Astrocyte of the spinal cord (primary cell): Measurements from ENCODE around the gene AKAIN1.

Experiments used
- DNase-seq: peaks from one replicate; pipeline ENCODE4 v3.0.0; 2011; ENCODE audit warnings: low read depth, low spot score
- H3K4me3 ChIP-seq: 2 replicates; pipeline ENCODE4 v1.5.1; 2011; ENCODE audit warnings: low read depth, mild to moderate bottlenecking, low read length, moderate library complexity
- CTCF ChIP-seq: IDR thresholded peaks from 2 replicates; pipeline ENCODE4 v1.5.1; 2012; ENCODE audit warnings: low read depth, mild to moderate bottlenecking, low read length, inconsistent platforms
- in situ Hi-C: cut with HindIII; loops from 2 replicates; pipeline ENCODE4 v1.10.0; 2017; ENCODE audit warnings: low sequenced_read_pairs

The AKAIN1 gene

GRCh38 chr18:5166606-5167280 lies 30.3 kb downstream of the AKAIN1 start:
- in situ Hi-C loops, result no loop called here
- DNase-seq, result no peak
- no peak for TF ChIP-seq CTCF
- no peak overlapping the region for H3K4me3 ChIP-seq

- DNase-seq, result no peak
- no peak for TF ChIP-seq CTCF
- in situ Hi-C loops, result no loop called here
- no peak overlapping the region for H3K4me3 ChIP-seq
These were observed 32.2 kb downstream of the AKAIN1 start for GRCh38 chr18:5164903-5165302.

- no peak for TF ChIP-seq CTCF
- no peak for DNase-seq
- in situ Hi-C loops, result no loop called here
- H3K4me3 ChIP-seq, result no peak overlapping the region
These were observed 34.9 kb downstream of the AKAIN1 start for GRCh38 chr18:5162111-5162510.

- in situ Hi-C loops, result no loop called here
- TF ChIP-seq CTCF, result no peak
- no peak overlapping the region for H3K4me3 ChIP-seq
- no peak for DNase-seq
These were observed 38.0 kb downstream of the AKAIN1 start for GRCh38 chr18:5159080-5159479.

- no peak overlapping the region for H3K4me3 ChIP-seq
- DNase-seq, result no peak
- no peak for TF ChIP-seq CTCF
- in situ Hi-C loops, result no loop called here
These were observed 38.5 kb downstream of the AKAIN1 start for GRCh38 chr18:5158587-5158986.

- TF ChIP-seq CTCF, result no peak
- H3K4me3 ChIP-seq, result no peak overlapping the region
- DNase-seq, result no peak
- in situ Hi-C loops, result no loop called here
These were observed 38.9 kb downstream of the AKAIN1 start for GRCh38 chr18:5158172-5158571.
